Sigmoid colon (tissue), 4 donors: ENCODE results near the gene AGR2.

Experiments
- CTCF ChIP-seq, 4 experiments: fragments of 450-650 bp in 3 of 4; fragments of 200-600 bp in 1 of 4; IDR thresholded peaks; one replicate each; pipeline ENCODE4 v1.5.1; 2016 to 2019; ENCODE audit warnings: antibody characterized with exemption in 4 of 4, mild to moderate bottlenecking in 3 of 4, moderate library complexity in 2 of 4
- EP300 ChIP-seq, 4 donors: sonication (generic); formaldehyde crosslinking; IDR thresholded peaks; one replicate each; pipeline ENCODE4 v1.6.1; 2017; ENCODE audit warnings: antibody characterized with exemption in 4 of 4
- POLR2A ChIP-seq, 2 donors: fragments of 450-650 bp; IDR thresholded peaks; one replicate each; pipeline ENCODE4 v1.6.1; 2016; ENCODE audit warnings: antibody characterized with exemption in 2 of 2, mild to moderate bottlenecking in 2 of 2, moderate library complexity in 2 of 2
- POLR2AphosphoS5 ChIP-seq, 4 donors: sonication (generic); formaldehyde crosslinking; IDR thresholded peaks; one replicate each; pipeline ENCODE4 v1.6.1; 2017; ENCODE audit warnings: antibody characterized with exemption in 4 of 4

- TF ChIP-seq POLR2A (IDR thresholded peaks at IDR 0.05), result no peak
- no peak for TF ChIP-seq CTCF (IDR thresholded peaks at IDR 0.05)
- TF ChIP-seq POLR2AphosphoS5 (IDR thresholded peaks at IDR 0.05), result no peak
- TF ChIP-seq EP300 (IDR thresholded peaks at IDR 0.05), result no peak
These were observed 13.7 kb downstream of the AGR2 start for GRCh38 chr7:16791071-16791470.
